GM12878 (cell line): ENCODE data around the gene RBM12. TPM values are rescaled to one million over a fixed set of nuclear protein-coding genes. Genes with fewer than 3 reads are reported as not detected.

Source experiments
- ATAC-seq: fragments of 200-7000 bp; cut with Tn5 transposase; 3 replicates; pipeline ENCODE4 v1.9.1; 2020; ENCODE audit warnings: mild to moderate bottlenecking, moderate library complexity
- BruUV-seq: library from RNA; stranded (reverse); fragments of 400-500 nt; replicated peaks from 2 replicates; lab custom pipeline; 2021; lab: Mats Ljungman, UMichigan
- CTCF ChIA-PET: fragments of 300-600 bp; sonication (Branson Sonifier 250); formaldehyde crosslinking; extraction: SDS; loops from one replicate; lab custom pipeline; 2021; ENCODE audit warnings: inconsistent platforms; lab: Yijun Ruan, JAX
- POLR2A ChIA-PET: fragments of 350-600 bp; formaldehyde crosslinking; extraction: SDS; loops from one replicate; lab custom pipeline; 2021; ENCODE audit warnings: inconsistent platforms; lab: Charles Lee
- RAD21 ChIA-PET: fragments of 300-600 bp; sonication (Branson Sonifier 250); formaldehyde crosslinking; loops from one replicate; lab custom pipeline; 2023; ENCODE audit warnings: antibody characterized with exemption; ENCODE audit not compliant: unreplicated experiment; lab: Charles Lee
- SMC1A ChIA-PET: fragments of 300-600 bp; sonication (Branson Sonifier 250); formaldehyde crosslinking; loops from one replicate; lab custom pipeline; 2023; ENCODE audit not compliant: unreplicated experiment, uncharacterized antibody; lab: Charles Lee
- DNase-seq: peaks from one replicate; pipeline ENCODE4 v3.0.0-alpha.2; 2011; ENCODE audit warnings: low read depth, low spot score
- FAIRE-seq: peaks from 3 replicates; lab custom pipeline; 2011; peaks lifted over from hg19 to GRCh38; lab: Jason Lieb, UNC
- H2AFZ ChIP-seq: 2 replicates; pipeline ENCODE4 v1.6.0; 2011; ENCODE audit warnings: low read depth, low read length, control low read depth; ENCODE audit not compliant: control insufficient read depth
- H3K27ac ChIP-seq: 2 replicates; pipeline ENCODE4 v1.5.1; 2011; ENCODE audit warnings: control low read depth; ENCODE audit not compliant: control insufficient read depth, insufficient read depth
- H3K27me3 ChIP-seq, 2 experiments: replicated peaks in 1 of 2; 2 replicates each; pipeline versions ENCODE4 v1.6.0 to v1.6.1; 2011; ENCODE audit warnings: low read length in 1 of 2; ENCODE audit not compliant: control insufficient read depth in 2 of 2, insufficient read depth in 2 of 2
- H3K36me3 ChIP-seq, 2 experiments: 2 replicates each; pipeline ENCODE4 v1.5.1; 2011; ENCODE audit warnings: low read length in 1 of 2; ENCODE audit not compliant: control insufficient read depth in 2 of 2, insufficient read depth in 2 of 2
- H3K4me1 ChIP-seq: 2 replicates; pipeline ENCODE4 v1.6.1; 2011; ENCODE audit warnings: mild to moderate bottlenecking, low read length, moderate library complexity, mixed read lengths; ENCODE audit not compliant: control insufficient read depth, insufficient read depth
- H3K4me2 ChIP-seq: 2 replicates; pipeline ENCODE4 v1.6.0; 2011; ENCODE audit warnings: control low read depth; ENCODE audit not compliant: control insufficient read depth, insufficient read depth
- H3K4me3 ChIP-seq: fragments of 200-600 bp; sonication (generic); 2 replicates; pipeline ENCODE4 v1.5.1; 2016
- H3K79me2 ChIP-seq: 2 replicates; pipeline ENCODE4 v1.6.0; 2011; ENCODE audit warnings: low read length; ENCODE audit not compliant: control insufficient read depth, insufficient read depth
- H3K9ac ChIP-seq: 2 replicates; pipeline ENCODE4 v1.8.0; 2011; ENCODE audit warnings: low read length, control low read depth, mixed read lengths; ENCODE audit not compliant: control insufficient read depth, insufficient read depth
- H3K9me3 ChIP-seq: replicated peaks from 3 replicates; pipeline ENCODE4 v1.5.1; 2011; ENCODE audit warnings: mild to moderate bottlenecking, low read length; ENCODE audit not compliant: control insufficient read depth, insufficient read depth
- H4K20me1 ChIP-seq: 2 replicates; pipeline ENCODE4 v1.6.0; 2011; ENCODE audit not compliant: control insufficient read depth, insufficient read depth
- ASH2L ChIP-seq: fragments of 300-600, 200-600 bp; sonication (generic); IDR thresholded peaks from 2 replicates; pipeline ENCODE4 v1.6.1; 2017; ENCODE audit warnings: low read depth, mild to moderate bottlenecking, borderline replicate concordance
- BACH1 ChIP-seq: fragments of 450-650 bp; IDR thresholded peaks from 2 replicates; pipeline ENCODE4 v1.6.1; 2017; ENCODE audit warnings: mild to moderate bottlenecking, borderline replicate concordance
- CHD4 ChIP-seq: fragments of 200-600 bp; sonication (generic); IDR thresholded peaks from 2 replicates; pipeline ENCODE4 v1.6.1; 2016; ENCODE audit warnings: mild to moderate bottlenecking
- CREB1 ChIP-seq: IDR thresholded peaks from 2 replicates; pipeline ENCODE4 v1.6.1; 2012; ENCODE audit warnings: low read depth, mild to moderate bottlenecking, inconsistent platforms
- CREM ChIP-seq: IDR thresholded peaks from 2 replicates; pipeline ENCODE4 v1.6.1; 2014; ENCODE audit warnings: antibody characterized with exemption, low read depth
- IRF5 ChIP-seq: fragments of 450-650 bp; IDR thresholded peaks from 2 replicates; pipeline ENCODE4 v1.6.1; 2017; ENCODE audit warnings: borderline replicate concordance
- POLR2A ChIP-seq: IDR thresholded peaks from 2 replicates; pipeline ENCODE4 v1.6.1; 2011; ENCODE audit warnings: low read depth, mild to moderate bottlenecking, low read length
- SIN3A ChIP-seq: IDR thresholded peaks from 2 replicates; pipeline ENCODE4 v1.6.1; 2012; ENCODE audit warnings: low read depth, low read length, improper control_type of control experiment
- SMAD5 ChIP-seq: IDR thresholded peaks from 2 replicates; pipeline ENCODE4 v1.6.1; 2016; ENCODE audit warnings: antibody characterized with exemption, low read depth
- SMARCA5 ChIP-seq: fragments of 450-650 bp; IDR thresholded peaks from 2 replicates; pipeline ENCODE4 v1.6.1; 2017; ENCODE audit warnings: mild to moderate bottlenecking
- SREBF2 ChIP-seq: IDR thresholded peaks from 2 replicates; pipeline ENCODE4 v1.6.1; 2012; ENCODE audit warnings: mild to moderate bottlenecking, low read length
- TBL1XR1 ChIP-seq: IDR thresholded peaks from 2 replicates; pipeline ENCODE4 v1.6.1; 2012; ENCODE audit warnings: low read depth, low read length, improper control_type of control experiment
- ZZZ3 ChIP-seq: IDR thresholded peaks from 2 replicates; pipeline ENCODE4 v1.6.1; 2011; ENCODE audit warnings: low read depth; ENCODE audit not compliant: control insufficient read depth, insufficient read length
- WGBS: methylation state at CpG from one replicate; pipeline ENCODE4 v1.1.6; 2016; ENCODE audit warnings: low lambda C conversion rate; ENCODE audit not compliant: insufficient replicate concordance, insufficient coverage; ENCODE audit errors: missing lambda C conversion rate; 5-methylcytosine and 5-hydroxymethylcytosine counted together
- in situ Hi-C: fragments of 300-500 bp; cut with MboI; formaldehyde crosslinking; loops from 9 replicates; pipeline ENCODE4 v1.14.3; 2018; ENCODE audit warnings: mixed read lengths
- intact Hi-C: fragments of 100-400 bp; cut with micrococcal nuclease; formaldehyde crosslinking; loops from one replicate; pipeline ENCODE4 v1.14.2; 2022; ENCODE audit not compliant: unreplicated experiment
- polyA plus RNA-seq, 11 experiments: library from polyadenylated mRNA; depleted of rRNA in 4 of 11; unstranded in 6 of 11; stranded (reverse) in 5 of 11; fragments of >200 nt; fragmentation: Nextera tagmentation in 4 of 11; fragmentation: Illumina TruSeq in 1 of 11; extraction: Ambion mirVana in 4 of 11; extraction: Trizol in 1 of 11; gene quantifications; 1 replicate in 1 of 11; 2 replicates in 10 of 11; pipeline versions ENCODE4 v1.2.1 to v1.2.3, GENCODE V29; 2011 to 2016; ENCODE audit warnings: inconsistent platforms in 2 of 11, missing spikeins in 2 of 11, low read depth in 1 of 11
- total RNA-seq, 4 experiments: library from RNA; depleted of rRNA in 3 of 4; stranded (reverse); fragments of >200 nt in 3 of 4; fragmentation: Illumina TruSeq in 1 of 4; extraction: Trizol in 1 of 4; gene quantifications; 2 replicates each; pipeline versions ENCODE4 v1.2.1 to v1.2.3, GENCODE V29; 2013 to 2021
- TF ChIP-seq, protein P1 (sequence below): fragments of 450-650 bp; IDR thresholded peaks from 2 replicates; pipeline ENCODE4 v1.6.1; 2018; ENCODE audit warnings: borderline replicate concordance, mild to moderate bottlenecking; ENCODE audit not compliant: partially characterized antibody

The RBM12 gene
- total and polyA plus RNA-seq, 10 of the 15 experiments (the other 5 are each of a cell fraction or from before 2014, with no cell fraction given): 4.7 to 153 (median 58.5) TPM

GRCh38 chr20:35681960-35682359, 17.3 kb upstream of the RBM12 start:
- H3K4me1 ChIP-seq: no peaks in the 10 kb centered on the region
- no peak for ATAC-seq
- H3K9me3 ChIP-seq: no peaks in the 10 kb centered on the region
- CTCF ChIA-PET: no interaction called here
- SMC1A ChIA-PET: no interaction called here
- DNase-seq: no peak
- 91% methylated on average over 1 of the region's 1 CpG for WGBS
- no peaks in the 10 kb centered on the region for H3K27me3 ChIP-seq
- in situ Hi-C loops (no loop called here), intact Hi-C loops (no loop called here)
- POLR2A ChIA-PET: no interaction called here
- no peak overlapping the region for H3K4me3 ChIP-seq
- H4K20me1 ChIP-seq: no peaks in the 10 kb centered on the region
- no peak overlapping the region for H3K27ac ChIP-seq
- RAD21 ChIA-PET: no interaction called here
- TF ChIP-seq CREB1 (no peak), SMARCA5 (no peak), SIN3A (no peak)
- TF ChIP-seq, protein P1, sequence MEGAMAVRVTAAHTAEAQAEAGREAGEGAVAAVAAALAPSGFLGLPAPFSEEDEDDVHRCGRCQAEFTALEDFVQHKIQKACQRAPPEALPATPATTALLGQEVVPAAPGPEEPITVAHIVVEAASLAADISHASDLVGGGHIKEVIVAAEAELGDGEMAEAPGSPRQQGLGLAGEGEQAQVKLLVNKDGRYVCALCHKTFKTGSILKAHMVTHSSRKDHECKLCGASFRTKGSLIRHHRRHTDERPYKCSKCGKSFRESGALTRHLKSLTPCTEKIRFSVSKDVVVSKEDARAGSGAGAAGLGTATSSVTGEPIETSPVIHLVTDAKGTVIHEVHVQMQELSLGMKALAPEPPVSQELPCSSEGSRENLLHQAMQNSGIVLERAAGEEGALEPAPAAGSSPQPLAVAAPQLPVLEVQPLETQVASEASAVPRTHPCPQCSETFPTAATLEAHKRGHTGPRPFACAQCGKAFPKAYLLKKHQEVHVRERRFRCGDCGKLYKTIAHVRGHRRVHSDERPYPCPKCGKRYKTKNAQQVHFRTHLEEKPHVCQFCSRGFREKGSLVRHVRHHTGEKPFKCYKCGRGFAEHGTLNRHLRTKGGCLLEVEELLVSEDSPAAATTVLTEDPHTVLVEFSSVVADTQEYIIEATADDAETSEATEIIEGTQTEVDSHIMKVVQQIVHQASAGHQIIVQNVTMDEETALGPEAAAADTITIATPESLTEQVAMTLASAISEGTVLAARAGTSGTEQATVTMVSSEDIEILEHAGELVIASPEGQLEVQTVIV: no peak
- no peaks in the 10 kb centered on the region for H3K79me2 ChIP-seq
- no peak overlapping the region for H3K9ac ChIP-seq
- no peak overlapping the region for H3K4me2 ChIP-seq
- no peak for FAIRE-seq
- H2AFZ ChIP-seq: no peak overlapping the region
- no TSS peak for BruUV-seq
- peaks cover 0 to 2% of the 10 kb centered on the region in 2 experiments; a peak in 3 of 4 replicates for H3K36me3 ChIP-seq

DNA sequence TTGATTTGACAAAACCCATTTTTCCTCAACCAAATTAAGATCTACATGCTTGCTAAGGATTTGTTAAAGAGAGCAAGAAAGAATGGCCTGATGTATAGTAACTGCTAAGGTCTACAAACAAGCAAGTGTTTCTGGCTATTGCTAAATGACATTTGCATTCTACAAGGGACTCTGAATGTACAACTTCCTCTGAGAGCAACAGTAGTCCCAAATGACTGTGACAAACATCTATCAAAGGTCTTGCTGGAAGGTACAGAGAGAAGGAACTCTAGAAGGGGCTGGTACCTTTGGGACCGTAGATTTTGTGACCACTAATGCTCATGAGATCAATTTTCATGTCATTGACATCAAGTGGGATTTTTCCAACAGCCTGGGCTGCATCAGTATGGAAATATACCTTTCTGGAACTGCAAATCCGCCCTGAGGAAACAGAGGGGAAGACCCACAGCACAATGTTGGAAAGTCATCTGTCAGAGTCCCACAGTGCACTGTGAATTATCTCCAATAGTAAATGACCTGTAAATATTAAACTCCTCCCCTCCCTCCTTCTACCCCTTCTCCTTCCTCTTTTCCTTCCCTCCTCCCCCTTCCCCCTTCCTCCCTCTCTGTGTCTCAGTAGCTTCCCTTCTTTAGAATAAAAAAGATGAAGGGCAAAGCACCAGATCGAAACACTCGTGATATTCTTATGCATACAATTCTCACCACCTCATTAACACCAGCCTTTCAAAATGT, 15.9 kb upstream of the RBM12 start:
- BruUV-seq: no TSS peak
- 62% methylated on average over 4 of the region's 4 CpGs for WGBS
- ChIA-PET CTCF (no interaction called here), RAD21 (no interaction called here), POLR2A (interaction anchor here (0.6 kb wide), 1 partner anchor 9 kb away, joined by 3 read pairs; no protein-coding TSS in a partner anchor), SMC1A (no interaction called here)
- H3K36me3 ChIP-seq: peaks cover 0 to 2% of the 10 kb centered on the region in 2 experiments; a peak in 3 of 4 replicates
- DNase-seq (no peak), ATAC-seq (no peak), FAIRE-seq (no peak)
- H3K79me2 ChIP-seq: no peaks in the 10 kb centered on the region
- H3K27ac ChIP-seq: no peak overlapping the region
- H3K4me1 ChIP-seq: no peaks in the 10 kb centered on the region
- no peaks in the 10 kb centered on the region for H3K9me3 ChIP-seq
- no peak overlapping the region for H3K9ac ChIP-seq
- no peaks in the 10 kb centered on the region for H4K20me1 ChIP-seq
- intact Hi-C loops: no loop called here
- H3K4me2 ChIP-seq: no peak overlapping the region
- in situ Hi-C loops: no loop called here
- no peak overlapping the region for H2AFZ ChIP-seq
- no peaks in the 10 kb centered on the region for H3K27me3 ChIP-seq
- H3K4me3 ChIP-seq: no peak overlapping the region
- TF ChIP-seq BACH1 (no peak), CHD4 (no peak), SMARCA5 (no peak), IRF5 (no peak), POLR2A (no peak), SREBF2 (no peak), TBL1XR1 (no peak), CREM (no peak), ASH2L (no peak), SMAD5 (no peak), ZZZ3 (no peak)
